ENCODE data around the gene THBS1. TPM values are rescaled to one million over a fixed set of nuclear protein-coding genes. Genes with fewer than 3 reads are reported as not detected.

The THBS1 gene
- total RNA-seq = 10 to 100 TPM; 13.9 to 20.7 TPM
- polyA plus RNA-seq (ENCODE audit: insufficient read depth, low read depth, low replicate concordance) = 12.6 TPM
- long read RNA-seq, donor 1 = 0 reads
- long read RNA-seq, donor 2, partial matches to known transcripts = 0 of 1 reads
- long read RNA-seq, donor 2, other reads (novel, unspliced or antisense) = 0 of 1 reads

GRCh38 chr15:39580485-39581241 lies at the start of gene THBS1:
THBS1 (plus strand) TSS chr15:39581079; CDS start chr15:39581858, 779 bp downstream.
- Histone ChIP-seq H3K27me3 (no peaks in the 10 kb centered on the region), H3K36me3 (ENCODE audit: low read depth, missing control alignments) (no peaks in the 10 kb centered on the region), H3K4me1 (peaks cover 5% of the 10 kb centered on the region), H3K9me3 (no peaks in the 10 kb centered on the region), H3K27ac (peak within 1 kb of the TSS; percentile 14 to 54), H3K4me3 (peak within 1 kb of the TSS; percentile 50 to 57)
- no peak for TF ChIP-seq CTCF (IDR thresholded peaks at IDR 0.05)
- TF ChIP-seq POLR2A (IDR thresholded peaks at IDR 0.05) = no peak
- intact Hi-C loops (cut with DNase I; ENCODE audit: low total_unique reads) = loop anchor here (10.0 kb wide), 1 partner anchor 396 kb away; no protein-coding TSS in a partner anchor
- 2 to 7% methylated on average over 6 to 65 of the region's 74 CpGs for WGBS, 2 donors
- DNase-seq = peak; percentile 67

GRCh38 chr15:39534996-39535395 lies 45.9 kb upstream of the THBS1 start:
- DNase-seq = no peak
- no peak overlapping the region for H3K4me3 ChIP-seq
- intact Hi-C loops (cut with DNase I; ENCODE audit: low total_unique reads) = no loop called here
- H3K27me3 ChIP-seq = no peaks in the 10 kb centered on the region
- TF ChIP-seq CTCF (IDR thresholded peaks at IDR 0.05) (no peak), POLR2A (IDR thresholded peaks at IDR 0.05) (no peak)
- no peak overlapping the region for H3K27ac ChIP-seq
- 94 to 95% methylated on average over 5 of the region's 5 CpGs for WGBS, 2 donors
- H3K36me3 ChIP-seq (ENCODE audit: low read depth, missing control alignments) = no peaks in the 10 kb centered on the region
- H3K9me3 ChIP-seq = no peaks in the 10 kb centered on the region
- no peaks in the 10 kb centered on the region for H3K4me1 ChIP-seq

GRCh38 chr15:39535466-39535865 lies 45.4 kb upstream of the THBS1 start:
- 85 to 91% methylated on average over 10 of the region's 10 CpGs for WGBS, 2 donors
- Histone ChIP-seq H3K36me3 (ENCODE audit: low read depth, missing control alignments) (no peaks in the 10 kb centered on the region), H3K27ac (no peak overlapping the region), H3K27me3 (no peaks in the 10 kb centered on the region), H3K4me3 (no peak overlapping the region), H3K9me3 (no peaks in the 10 kb centered on the region), H3K4me1 (no peaks in the 10 kb centered on the region)
- TF ChIP-seq CTCF (IDR thresholded peaks at IDR 0.05) = no peak
- no peak for TF ChIP-seq POLR2A (IDR thresholded peaks at IDR 0.05)
- DNase-seq = no peak
- intact Hi-C loops (cut with DNase I; ENCODE audit: low total_unique reads) = no loop called here

GRCh38 chr15:39538936-39539335 lies 41.9 kb upstream of the THBS1 start:
- no peak overlapping the region for H3K4me3 ChIP-seq
- H3K27me3 ChIP-seq = no peaks in the 10 kb centered on the region
- H3K4me1 ChIP-seq = no peaks in the 10 kb centered on the region
- no peaks in the 10 kb centered on the region for H3K36me3 ChIP-seq (ENCODE audit: low read depth, missing control alignments)
- TF ChIP-seq POLR2A (IDR thresholded peaks at IDR 0.05) (no peak), CTCF (IDR thresholded peaks at IDR 0.05) (no peak)
- 95 to 96% methylated on average over 3 of the region's 3 CpGs for WGBS, 2 donors
- H3K9me3 ChIP-seq = no peaks in the 10 kb centered on the region
- no peak for DNase-seq
- intact Hi-C loops (cut with DNase I; ENCODE audit: low total_unique reads) = no loop called here
- no peak overlapping the region for H3K27ac ChIP-seq
